ENCODE data around the gene MYO16. TPM values are rescaled to one million over a fixed set of nuclear protein-coding genes. Genes with fewer than 3 reads are reported as not detected.

Gene MYO16
- polyA plus RNA-seq, 1 donor from 2014 or later: 2.5 TPM

DNA sequence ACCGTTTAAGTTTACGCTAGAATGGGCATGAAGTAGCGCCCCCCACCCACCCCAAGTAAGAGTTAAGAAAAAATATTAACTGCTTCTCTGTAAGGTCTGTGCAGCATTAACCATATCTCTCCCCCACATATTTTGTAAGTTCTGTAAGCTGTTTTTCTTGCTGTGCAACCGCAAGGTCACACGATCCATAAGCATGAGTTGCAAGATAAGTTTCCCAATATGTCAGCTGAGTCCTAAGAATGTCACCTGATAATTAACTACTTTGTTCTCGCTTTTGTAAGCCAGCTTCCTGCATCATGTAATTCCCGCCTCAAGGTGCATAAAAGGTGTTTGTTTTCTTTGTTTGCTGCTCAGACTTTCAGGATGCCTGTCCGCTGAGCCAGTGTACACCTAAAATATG is 187.0 kb downstream of the MYO16 start:
- H2AFZ ChIP-seq (ENCODE audit: low read depth, low read length): no peak overlapping the region
- H3K79me2 ChIP-seq (replicated peaks; ENCODE audit: insufficient read depth, low read length): no peaks in the 10 kb centered on the region
- H3F3A ChIP-seq (ENCODE audit: insufficient read depth, low read length, poor library complexity, severe bottlenecking): no peaks in the 10 kb centered on the region
- no peak overlapping the region for H3K9ac ChIP-seq (ENCODE audit: low read length)
- H3K9me3 ChIP-seq (ENCODE audit: low read length): no peaks in the 10 kb centered on the region
- H3K27me3 ChIP-seq (ENCODE audit: insufficient read depth, low read depth, low read length): no peaks in the 10 kb centered on the region
- no peak overlapping the region for H3K4me2 ChIP-seq (ENCODE audit: low read length)
- no peak overlapping the region for H3K4me3 ChIP-seq (ENCODE audit: low read length)
- TF ChIP-seq, protein P1, sequence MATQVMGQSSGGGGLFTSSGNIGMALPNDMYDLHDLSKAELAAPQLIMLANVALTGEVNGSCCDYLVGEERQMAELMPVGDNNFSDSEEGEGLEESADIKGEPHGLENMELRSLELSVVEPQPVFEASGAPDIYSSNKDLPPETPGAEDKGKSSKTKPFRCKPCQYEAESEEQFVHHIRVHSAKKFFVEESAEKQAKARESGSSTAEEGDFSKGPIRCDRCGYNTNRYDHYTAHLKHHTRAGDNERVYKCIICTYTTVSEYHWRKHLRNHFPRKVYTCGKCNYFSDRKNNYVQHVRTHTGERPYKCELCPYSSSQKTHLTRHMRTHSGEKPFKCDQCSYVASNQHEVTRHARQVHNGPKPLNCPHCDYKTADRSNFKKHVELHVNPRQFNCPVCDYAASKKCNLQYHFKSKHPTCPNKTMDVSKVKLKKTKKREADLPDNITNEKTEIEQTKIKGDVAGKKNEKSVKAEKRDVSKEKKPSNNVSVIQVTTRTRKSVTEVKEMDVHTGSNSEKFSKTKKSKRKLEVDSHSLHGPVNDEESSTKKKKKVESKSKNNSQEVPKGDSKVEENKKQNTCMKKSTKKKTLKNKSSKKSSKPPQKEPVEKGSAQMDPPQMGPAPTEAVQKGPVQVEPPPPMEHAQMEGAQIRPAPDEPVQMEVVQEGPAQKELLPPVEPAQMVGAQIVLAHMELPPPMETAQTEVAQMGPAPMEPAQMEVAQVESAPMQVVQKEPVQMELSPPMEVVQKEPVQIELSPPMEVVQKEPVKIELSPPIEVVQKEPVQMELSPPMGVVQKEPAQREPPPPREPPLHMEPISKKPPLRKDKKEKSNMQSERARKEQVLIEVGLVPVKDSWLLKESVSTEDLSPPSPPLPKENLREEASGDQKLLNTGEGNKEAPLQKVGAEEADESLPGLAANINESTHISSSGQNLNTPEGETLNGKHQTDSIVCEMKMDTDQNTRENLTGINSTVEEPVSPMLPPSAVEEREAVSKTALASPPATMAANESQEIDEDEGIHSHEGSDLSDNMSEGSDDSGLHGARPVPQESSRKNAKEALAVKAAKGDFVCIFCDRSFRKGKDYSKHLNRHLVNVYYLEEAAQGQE (IDR thresholded peaks at IDR 0.05; ENCODE audit: borderline replicate concordance): no peak
- TF ChIP-seq, protein P2, sequence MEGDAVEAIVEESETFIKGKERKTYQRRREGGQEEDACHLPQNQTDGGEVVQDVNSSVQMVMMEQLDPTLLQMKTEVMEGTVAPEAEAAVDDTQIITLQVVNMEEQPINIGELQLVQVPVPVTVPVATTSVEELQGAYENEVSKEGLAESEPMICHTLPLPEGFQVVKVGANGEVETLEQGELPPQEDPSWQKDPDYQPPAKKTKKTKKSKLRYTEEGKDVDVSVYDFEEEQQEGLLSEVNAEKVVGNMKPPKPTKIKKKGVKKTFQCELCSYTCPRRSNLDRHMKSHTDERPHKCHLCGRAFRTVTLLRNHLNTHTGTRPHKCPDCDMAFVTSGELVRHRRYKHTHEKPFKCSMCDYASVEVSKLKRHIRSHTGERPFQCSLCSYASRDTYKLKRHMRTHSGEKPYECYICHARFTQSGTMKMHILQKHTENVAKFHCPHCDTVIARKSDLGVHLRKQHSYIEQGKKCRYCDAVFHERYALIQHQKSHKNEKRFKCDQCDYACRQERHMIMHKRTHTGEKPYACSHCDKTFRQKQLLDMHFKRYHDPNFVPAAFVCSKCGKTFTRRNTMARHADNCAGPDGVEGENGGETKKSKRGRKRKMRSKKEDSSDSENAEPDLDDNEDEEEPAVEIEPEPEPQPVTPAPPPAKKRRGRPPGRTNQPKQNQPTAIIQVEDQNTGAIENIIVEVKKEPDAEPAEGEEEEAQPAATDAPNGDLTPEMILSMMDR (IDR thresholded peaks at IDR 0.05; ENCODE audit: poor library complexity, severe bottlenecking): no peak
- no peak for TF ChIP-seq MXI1 (conservative IDR thresholded peaks at IDR 0.05; ENCODE audit: poor library complexity, severe bottlenecking)
- H3K36me3 ChIP-seq (ENCODE audit: insufficient read depth, low read length): no peaks in the 10 kb centered on the region
- no peaks in the 10 kb centered on the region for H3K9me2 ChIP-seq (ENCODE audit: insufficient read depth, low read length)
- H3K27ac ChIP-seq (ENCODE audit: low read length): no peak overlapping the region
- H4K20me1 ChIP-seq (ENCODE audit: insufficient read depth): no peaks in the 10 kb centered on the region

DNA sequence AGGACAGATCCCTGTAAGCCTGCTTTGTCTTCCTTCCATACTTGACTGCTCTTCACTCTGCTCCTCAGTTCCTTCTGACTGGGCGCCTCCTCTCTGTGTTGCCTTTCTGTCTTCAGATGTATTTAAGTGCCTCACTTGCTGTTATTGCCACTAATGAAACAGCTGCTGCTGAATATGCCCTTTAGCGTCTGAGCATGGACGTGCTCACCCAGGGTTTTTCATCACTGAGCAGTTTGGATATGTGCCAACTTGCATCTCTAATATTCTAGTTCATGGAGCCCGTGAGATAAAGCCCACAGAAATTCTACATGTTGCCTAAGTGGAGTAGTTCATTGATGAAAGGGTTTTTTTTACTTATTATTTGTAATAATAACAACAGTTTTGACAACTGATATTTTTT is 198.2 kb downstream of the MYO16 start:
- TF ChIP-seq POLR2AphosphoS5 (IDR thresholded peaks at IDR 0.05) (no peak), EZH2 (IDR thresholded peaks at IDR 0.05; ENCODE audit: borderline replicate concordance, insufficient read depth, low read length, poor library complexity, severe bottlenecking) (no peak), TAF1 (IDR thresholded peaks at IDR 0.05; ENCODE audit: low read depth) (no peak), MXI1 (conservative IDR thresholded peaks at IDR 0.05; ENCODE audit: poor library complexity, severe bottlenecking) (no peak), RAD21 (conservative IDR thresholded peaks at IDR 0.05) (no peak)
- TF ChIP-seq, protein P1 (IDR thresholded peaks at IDR 0.05; ENCODE audit: borderline replicate concordance): no peak
- TF ChIP-seq, protein P2 (IDR thresholded peaks at IDR 0.05; ENCODE audit: poor library complexity, severe bottlenecking): no peak
- H4K20me1 ChIP-seq (ENCODE audit: insufficient read depth): no peaks in the 10 kb centered on the region
- no peaks in the 10 kb centered on the region for H3K36me3 ChIP-seq (ENCODE audit: insufficient read depth, low read length)
- no peaks in the 10 kb centered on the region for H3K27me3 ChIP-seq (ENCODE audit: insufficient read depth, low read depth, low read length)
- H3K4me3 ChIP-seq (ENCODE audit: low read length): no peak overlapping the region
- no peak overlapping the region for H2AFZ ChIP-seq (ENCODE audit: low read depth, low read length)
- no peaks in the 10 kb centered on the region for H3F3A ChIP-seq (ENCODE audit: insufficient read depth, low read length, poor library complexity, severe bottlenecking)
- no peak overlapping the region for H3K9ac ChIP-seq (ENCODE audit: low read length)
- H3K79me2 ChIP-seq (replicated peaks; ENCODE audit: insufficient read depth, low read length): no peaks in the 10 kb centered on the region
- no peak overlapping the region for H3K27ac ChIP-seq (ENCODE audit: low read length)
- H3K9me3 ChIP-seq (ENCODE audit: low read length): no peaks in the 10 kb centered on the region
- H3K4me2 ChIP-seq (ENCODE audit: low read length): no peak overlapping the region
- H3K9me2 ChIP-seq (ENCODE audit: insufficient read depth, low read length): no peaks in the 10 kb centered on the region

Data from neural cell (in vitro differentiated cells).